K562 (cell line): ENCODE measurements around the gene TFEB. TPM values are rescaled to one million over a fixed set of nuclear protein-coding genes. Genes with fewer than 3 reads are reported as not detected.
A peak's percentile ranks its signal among the peaks of the same experiment; 100 is the strongest.

Experiments
- CBFA2T2 ChIP-seq: fragments of 450-650 bp; conservative IDR thresholded peaks from 2 replicates; pipeline ENCODE4 v1.6.1; 2017; ENCODE audit warnings: mild to moderate bottlenecking
- CLOCK ChIP-seq: fragments of 250-450 bp; sonication (Bioruptor Pico); IDR thresholded peaks from 2 replicates; pipeline ENCODE4 v1.4.0; 2020; ENCODE audit warnings: mild to moderate bottlenecking, moderate library complexity, borderline replicate concordance
- CTCF ChIP-seq, 3 experiments: IDR thresholded peaks in 2 of 3; conservative IDR thresholded peaks in 1 of 3; 2 replicates each; pipeline ENCODE4 v1.5.1; 2011 to 2012; ENCODE audit warnings: low read length in 3 of 3, mild to moderate bottlenecking in 3 of 3, control low read depth in 2 of 3, improper control_type of control experiment in 1 of 3, inconsistent platforms in 1 of 3, low read depth in 1 of 3, mixed read lengths in 1 of 3, moderate library complexity in 1 of 3; ENCODE audit not compliant: insufficient read depth in 2 of 3
- MCM2 ChIP-seq: fragments of 450-650 bp; IDR thresholded peaks from 2 replicates; pipeline ENCODE4 v1.6.1; 2017; ENCODE audit warnings: low read depth, mild to moderate bottlenecking
- SMAD4 ChIP-seq: fragments of 250-450 bp; sonication (Bioruptor Pico); conservative IDR thresholded peaks from 2 replicates; pipeline ENCODE4 v1.8.0; 2021; ENCODE audit warnings: inconsistent platforms, mild to moderate bottlenecking, moderate library complexity
- SRSF7 ChIP-seq: fragments of 200-400 bp; formaldehyde crosslinking; optimal IDR thresholded peaks from 2 replicates; pipeline ENCODE3; 2017; ENCODE audit warnings: mild to moderate bottlenecking, low read depth, low read length
- ZNF143 ChIP-seq: sonication (generic); formaldehyde crosslinking; IDR thresholded peaks from 2 replicates; pipeline ENCODE4 v1.9.0; 2022; ENCODE audit warnings: mild to moderate bottlenecking, missing genetic modification reagents
- ZNF165 ChIP-seq: fragments of 250-450 bp; sonication (Bioruptor Pico); IDR thresholded peaks from 2 replicates; pipeline ENCODE4 v1.4.0; 2020; ENCODE audit warnings: borderline replicate concordance
- ZNF280B ChIP-seq: fragments of 250-450 bp; sonication (Bioruptor Pico); IDR thresholded peaks from 2 replicates; pipeline ENCODE4 v1.5.1; 2021; ENCODE audit warnings: mild to moderate bottlenecking
- ZNF311 ChIP-seq: fragments of 250-450 bp; sonication (Bioruptor Pico); IDR thresholded peaks from 2 replicates; pipeline ENCODE4 v1.4.0; 2020; ENCODE audit warnings: mild to moderate bottlenecking, moderate library complexity
- ZNF609 ChIP-seq: sonication (generic); formaldehyde crosslinking; IDR thresholded peaks from 2 replicates; pipeline ENCODE4 v1.8.1; 2023; ENCODE audit warnings: missing genetic modification reagents, mild to moderate bottlenecking, borderline replicate concordance
- ZNF639 ChIP-seq, 2 experiments: fragments of 200-800 bp in 1 of 2; sonication (Bioruptor generic) in 1 of 2; sonication (generic) in 1 of 2; formaldehyde crosslinking in 1 of 2; IDR thresholded peaks in 1 of 2; conservative IDR thresholded peaks in 1 of 2; 2 replicates each; pipeline versions ENCODE4 v1.5.0 to v1.6.1; 2016 to 2020; ENCODE audit warnings: missing compliant biosample characterization in 1 of 2, missing genetic modification characterization in 1 of 2, missing genetic modification reagents in 1 of 2
- polyA plus RNA-seq, 8 experiments: library from polyadenylated mRNA; depleted of rRNA in 4 of 8; stranded (reverse) in 5 of 8; unstranded in 3 of 8; fragments of >200 nt; fragmentation: Nextera tagmentation in 2 of 8; fragmentation: Illumina TruSeq in 1 of 8; extraction: Ambion mirVana in 2 of 8; extraction: Trizol in 1 of 8; gene quantifications; 2 replicates each; pipeline versions ENCODE4 v1.2.1 to v1.2.3, GENCODE V29; 2011 to 2014; ENCODE audit warnings: inconsistent platforms in 1 of 8, missing spikeins in 1 of 8
- total RNA-seq, 7 experiments: library from RNA; depleted of rRNA in 6 of 7; stranded (reverse); fragments of >200 nt in 6 of 7; fragmentation: Illumina TruSeq in 2 of 7; extraction: Trizol in 2 of 7; gene quantifications; 2 replicates each; pipeline versions ENCODE4 v1.2.1 to v1.2.3, GENCODE V29; 2011 to 2021; ENCODE audit warnings: low replicate concordance in 1 of 7

TFEB gene
- total and polyA plus RNA-seq, 9 of the 15 experiments (the other 6 are each of a cell fraction or from before 2014, with no cell fraction given), result 0.04 to 4.7 (median 2.0) TPM

GRCh38 chr6:41747256-41748101, 12.1 kb upstream of the TFEB start, which contains the start of gene PGC (continued):
- TF ChIP-seq ZNF639 (CRISPR knock-in tag; conservative IDR thresholded peaks at IDR 0.05 in 1 of 2, IDR thresholded peaks at IDR 0.05 in 1 of 2), result no peak
- TF ChIP-seq ZNF143 (CRISPR knock-in tag), result 0 out of 2 replicates have a peak, but pooled peaks have one; percentile 30
- TF ChIP-seq ZNF311 (CRISPR knock-in tag), result no peak
- TF ChIP-seq CTCF (IDR thresholded peaks at IDR 0.05 in 2 of 3, conservative IDR thresholded peaks at IDR 0.05 in 1 of 3; ENCODE audit: insufficient read depth in 2 of 3, low read depth in 1 of 3, low read length in 3 of 3), result no peak
- TF ChIP-seq MCM2, result no peak
- 0 out of 2 replicates have a peak, but pooled peaks have one; percentile 28 for TF ChIP-seq SMAD4
- no peak for TF ChIP-seq ZNF609 (CRISPR knock-in tag)
- TF ChIP-seq CLOCK (CRISPR knock-in tag), result no peak
- no peak for TF ChIP-seq ZNF280B (CRISPR knock-in tag)
- peak; percentile 54 for TF ChIP-seq CBFA2T2
- no peak for TF ChIP-seq ZNF165 (CRISPR knock-in tag)
- no peak for TF ChIP-seq SRSF7
